Lung (tissue), 12 donors: Measurements from ENCODE around the gene DEGS1. TPM values are rescaled to one million over a fixed set of nuclear protein-coding genes. Genes with fewer than 3 reads are reported as not detected.
A peak's percentile ranks its signal among the peaks of the same experiment; 100 is the strongest.

ENCODE experiments used
- ATAC-seq: fragments of 200-7000 bp; cut with Tn5 transposase; one replicate; pipeline ENCODE4 v1.9.1; 2020; ENCODE audit warnings: moderate number of reproducible peaks; ENCODE audit not compliant: insufficient read depth, low FRiP score
- DNase-seq, 3 donors: peaks; one replicate each; pipeline ENCODE4 v3.0.0-alpha.2; 2013 to 2017
- H3K27ac ChIP-seq, 2 donors: one replicate each; pipeline ENCODE4 v1.5.1; 2013; ENCODE audit warnings: mild to moderate bottlenecking in 2 of 2, moderate library complexity in 2 of 2, control low read depth in 1 of 2, inconsistent platforms in 1 of 2, low read depth in 1 of 2, low read length in 1 of 2
- H3K27me3 ChIP-seq, 3 donors: one replicate each; pipeline ENCODE4 v1.5.1; 2013; ENCODE audit warnings: low read length in 2 of 3; ENCODE audit not compliant: control insufficient read depth in 3 of 3, insufficient read depth in 3 of 3
- H3K36me3 ChIP-seq, 4 donors: one replicate each; pipeline ENCODE4 v1.5.1; 2013; ENCODE audit warnings: low read length in 4 of 4, mild to moderate bottlenecking in 1 of 4, moderate library complexity in 1 of 4; ENCODE audit not compliant: control insufficient read depth in 4 of 4, insufficient read depth in 4 of 4
- H3K4me1 ChIP-seq, 5 donors: one replicate each; pipeline ENCODE4 v1.5.1; 2013; ENCODE audit warnings: low read length in 5 of 5, mild to moderate bottlenecking in 2 of 5, moderate library complexity in 1 of 5; ENCODE audit not compliant: control insufficient read depth in 5 of 5, insufficient read depth in 5 of 5
- H3K4me3 ChIP-seq: one replicate; pipeline ENCODE4 v1.5.1; 2013; ENCODE audit warnings: mild to moderate bottlenecking, control low read depth, moderate library complexity
- H3K9ac ChIP-seq, 2 donors: one replicate each; pipeline ENCODE4 v1.5.1; 2013; ENCODE audit warnings: low read length in 2 of 2, control low read depth in 1 of 2; ENCODE audit not compliant: insufficient read depth in 1 of 2
- H3K9me3 ChIP-seq, 4 donors: one replicate each; pipeline ENCODE4 v1.5.1; 2013; ENCODE audit warnings: low read length in 3 of 4, mild to moderate bottlenecking in 1 of 4, moderate library complexity in 1 of 4; ENCODE audit not compliant: control insufficient read depth in 4 of 4, insufficient read depth in 3 of 4
- WGBS, 2 donors: extraction: QIAGEN DNeasy Blood & Tissue Kit; methylation state at CpG; one replicate each; pipeline ENCODE4 v1.1.7; 2013; 5-methylcytosine and 5-hydroxymethylcytosine counted together
- polyA plus RNA-seq, 2 donors: library from polyadenylated mRNA; stranded (reverse); fragments of 200-250 nt; gene quantifications; one replicate each; pipeline ENCODE4 v1.2.1, GENCODE V29; 2013
- total RNA-seq, 2 donors: library from RNA; depleted of rRNA in 1 of 2; stranded (reverse); fragments of >200 nt in 1 of 2; gene quantifications; one replicate each; pipeline ENCODE4 v1.2.1, GENCODE V29; 2014 to 2021
- TF ChIP-seq, protein P1 (sequence below): IDR thresholded peaks from 2 replicates; pipeline ENCODE4 v1.5.1; 2012; ENCODE audit warnings: mild to moderate bottlenecking; ENCODE audit errors: control extremely low read depth, extremely low read depth
- donor health status: control.
- donor health status: control.
- donor health status: Bipolar disorder and iron deficiency.
- donor health status: healthy.
- donor health status: DM: yes; HTN: yes; CAD: no.

DEGS1 gene
- total and polyA plus RNA-seq, 4 donors: 41.2 to 69.7 (median 67.2) TPM

DNA sequence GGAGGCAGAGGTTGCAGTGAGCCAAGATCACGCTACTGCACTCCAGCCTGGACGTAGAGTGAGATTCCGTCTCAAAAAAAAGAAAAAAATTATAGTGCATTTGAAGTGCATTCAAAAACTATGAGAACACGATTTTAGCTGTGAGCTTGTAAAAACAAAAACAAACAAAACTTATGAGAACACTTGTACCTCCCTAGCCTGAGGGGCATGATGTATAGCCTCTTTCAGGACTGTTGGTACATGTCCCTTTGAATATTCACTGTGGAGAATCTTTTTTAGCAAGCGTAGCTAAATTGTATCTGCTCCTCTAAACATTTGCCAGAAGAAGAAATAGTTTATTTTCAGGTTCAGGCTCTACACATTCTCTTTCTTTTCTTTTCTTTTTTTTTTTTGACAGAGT, 9.5 kb upstream of the DEGS1 start:
- H3K4me3 ChIP-seq: no peak overlapping the region
- peaks cover 0 to 6% (median 0%) of the 10 kb centered on the region in 5 donors for H3K4me1 ChIP-seq
- DNase-seq (no peak), ATAC-seq (no peak)
- TF ChIP-seq, protein P1, sequence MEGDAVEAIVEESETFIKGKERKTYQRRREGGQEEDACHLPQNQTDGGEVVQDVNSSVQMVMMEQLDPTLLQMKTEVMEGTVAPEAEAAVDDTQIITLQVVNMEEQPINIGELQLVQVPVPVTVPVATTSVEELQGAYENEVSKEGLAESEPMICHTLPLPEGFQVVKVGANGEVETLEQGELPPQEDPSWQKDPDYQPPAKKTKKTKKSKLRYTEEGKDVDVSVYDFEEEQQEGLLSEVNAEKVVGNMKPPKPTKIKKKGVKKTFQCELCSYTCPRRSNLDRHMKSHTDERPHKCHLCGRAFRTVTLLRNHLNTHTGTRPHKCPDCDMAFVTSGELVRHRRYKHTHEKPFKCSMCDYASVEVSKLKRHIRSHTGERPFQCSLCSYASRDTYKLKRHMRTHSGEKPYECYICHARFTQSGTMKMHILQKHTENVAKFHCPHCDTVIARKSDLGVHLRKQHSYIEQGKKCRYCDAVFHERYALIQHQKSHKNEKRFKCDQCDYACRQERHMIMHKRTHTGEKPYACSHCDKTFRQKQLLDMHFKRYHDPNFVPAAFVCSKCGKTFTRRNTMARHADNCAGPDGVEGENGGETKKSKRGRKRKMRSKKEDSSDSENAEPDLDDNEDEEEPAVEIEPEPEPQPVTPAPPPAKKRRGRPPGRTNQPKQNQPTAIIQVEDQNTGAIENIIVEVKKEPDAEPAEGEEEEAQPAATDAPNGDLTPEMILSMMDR: no peak
- no peak overlapping the region for H3K9ac ChIP-seq
- H3K27me3 ChIP-seq: no peaks in the 10 kb centered on the region
- H3K9me3 ChIP-seq: no peaks in the 10 kb centered on the region
- no peaks in the 10 kb centered on the region for H3K36me3 ChIP-seq
- no peak overlapping the region for H3K27ac ChIP-seq
- 76 to 88% methylated on average over 5 of the region's 5 CpGs for WGBS, 2 donors

DNA sequence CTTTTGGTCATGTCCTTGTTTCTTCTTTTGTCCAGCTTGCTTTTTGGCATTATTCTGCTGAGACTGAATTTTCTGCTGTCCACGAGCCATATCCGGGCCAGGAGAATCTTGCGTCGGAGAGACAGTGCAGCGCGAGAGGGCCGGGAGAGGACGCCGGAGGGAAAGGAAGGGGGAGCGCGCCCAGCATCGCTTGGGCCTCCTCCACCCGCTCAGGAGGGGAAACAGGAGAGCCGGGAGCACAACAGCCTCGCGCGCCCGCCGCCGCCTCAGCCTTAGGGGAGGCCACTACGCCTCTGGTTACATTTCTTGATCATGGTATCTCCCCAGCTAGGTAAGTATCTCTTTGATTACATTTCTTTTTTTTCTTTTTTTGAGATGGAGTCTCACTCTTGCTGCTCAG, 7.4 kb upstream of the DEGS1 start:
- peak; percentile 33 to 62 (median 38) for DNase-seq

DNA sequence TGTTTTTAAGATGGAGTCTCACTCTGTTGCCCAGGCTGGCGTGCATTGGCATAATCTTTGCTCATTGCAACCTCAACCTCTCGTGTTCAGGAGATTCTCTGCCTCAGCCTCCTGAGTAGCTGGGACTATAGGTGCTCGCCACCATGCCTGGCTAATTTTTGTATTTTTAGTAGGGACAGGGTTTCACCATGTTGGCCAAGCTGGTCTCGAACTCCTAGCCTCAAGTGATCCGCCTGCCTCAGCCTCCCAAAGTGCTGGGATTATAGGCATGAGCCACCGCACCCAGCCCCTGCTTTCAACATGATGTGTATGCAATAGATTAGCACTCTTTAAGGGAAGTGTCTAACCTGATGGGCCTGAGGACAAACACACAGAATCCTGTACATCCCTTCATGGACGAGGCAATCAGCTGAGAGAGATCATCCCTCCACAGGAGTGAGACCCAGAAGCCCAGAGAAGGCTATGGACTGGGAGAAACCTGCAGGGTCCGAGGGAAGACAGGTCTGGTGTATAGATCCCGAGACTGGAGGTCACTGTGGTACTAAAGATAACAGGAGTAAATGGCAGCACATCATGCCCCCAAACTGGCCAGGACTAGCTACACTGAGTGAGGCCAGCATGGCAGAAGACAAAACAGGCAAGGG, 5.6 kb upstream of the DEGS1 start:
- H3K4me1 ChIP-seq: peaks cover 0 to 6% (median 3%) of the 10 kb centered on the region in 5 donors
- H3K27me3 ChIP-seq: no peaks in the 10 kb centered on the region
- no peaks in the 10 kb centered on the region for H3K9me3 ChIP-seq
- H3K27ac ChIP-seq: no peak overlapping the region
- DNase-seq (no peak), ATAC-seq (no peak)
- no peak overlapping the region for H3K9ac ChIP-seq
- WGBS, 2 donors: 90 to 94% methylated on average over 9 of the region's 9 CpGs
- H3K36me3 ChIP-seq: no peaks in the 10 kb centered on the region
- H3K4me3 ChIP-seq: no peak overlapping the region
- TF ChIP-seq, protein P1: no peak

More for the DNA sequence above, 7.4 kb upstream of the DEGS1 start:
- TF ChIP-seq, protein P1: no peak
- Histone ChIP-seq H3K27me3 (no peaks in the 10 kb centered on the region), H3K4me3 (no peak overlapping the region), H3K36me3 (no peaks in the 10 kb centered on the region), H3K4me1 (peaks cover 0 to 3% (median 0%) of the 10 kb centered on the region in 5 donors), H3K9ac (no peak overlapping the region), H3K9me3 (no peaks in the 10 kb centered on the region), H3K27ac (no peak overlapping the region)
- 9 to 25% methylated on average over 21 of the region's 21 CpGs for WGBS, 2 donors
- ATAC-seq: no peak

DNA sequence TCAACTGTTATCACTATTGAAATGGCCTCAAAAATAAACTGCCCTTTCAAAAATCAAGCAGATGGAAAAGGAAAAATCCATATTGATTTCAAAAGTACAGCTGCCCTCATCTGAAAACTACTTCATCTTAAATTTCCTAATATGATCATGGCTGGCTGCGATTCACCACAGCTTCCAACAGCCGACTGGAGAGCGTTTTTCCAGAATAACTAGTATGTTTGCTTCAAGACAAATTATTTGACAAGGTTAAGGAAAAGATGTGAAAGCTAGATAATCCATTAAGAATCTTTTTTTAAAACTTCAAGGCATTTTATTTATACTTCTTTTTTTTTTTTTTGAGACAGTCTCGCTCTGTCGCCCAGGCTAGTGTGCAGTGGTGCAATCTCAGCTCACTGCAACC, 4.1 kb upstream of the DEGS1 start:
- TF ChIP-seq, protein P1: no peak
- no peak overlapping the region for H3K27ac ChIP-seq
- 95 to 96% methylated on average over 5 of the region's 5 CpGs for WGBS, 2 donors
- no peaks in the 10 kb centered on the region for H3K27me3 ChIP-seq
- H3K4me1 ChIP-seq: peaks cover 0 to 8% (median 3%) of the 10 kb centered on the region in 5 donors
- ATAC-seq (no peak), DNase-seq (no peak)
- H3K36me3 ChIP-seq: no peaks in the 10 kb centered on the region
- no peak overlapping the region for H3K4me3 ChIP-seq
- no peak overlapping the region for H3K9ac ChIP-seq
- no peaks in the 10 kb centered on the region for H3K9me3 ChIP-seq
